GM19467 (cell line): ENCODE results near the gene TFAP2E.

Experiments used
- ATAC-seq: cut with Tn5 transposase; IDR thresholded peaks from one replicate; pipeline ENCODE4 v1.9.1; 2021; ENCODE audit warnings: mild to moderate bottlenecking, moderate library complexity; ENCODE audit not compliant: unreplicated experiment

TFAP2E gene

GRCh38 chr1:35573198-35574124, at the start of gene TFAP2E:
Gene TFAP2E (plus strand): TSS chr1:35573314. CDS start chr1:35573578, 264 bp downstream.
- no peak for ATAC-seq

- no peak for ATAC-seq
Observed at GRCh38 chr1:35524106-35524505, 49.0 kb upstream of the TFAP2E start.

GRCh38 chr1:35530168-35530567, 42.9 kb upstream of the TFAP2E start:
- ATAC-seq = no peak

GRCh38 chr1:35530946-35531345, 42.2 kb upstream of the TFAP2E start:
- no peak for ATAC-seq

DNA sequence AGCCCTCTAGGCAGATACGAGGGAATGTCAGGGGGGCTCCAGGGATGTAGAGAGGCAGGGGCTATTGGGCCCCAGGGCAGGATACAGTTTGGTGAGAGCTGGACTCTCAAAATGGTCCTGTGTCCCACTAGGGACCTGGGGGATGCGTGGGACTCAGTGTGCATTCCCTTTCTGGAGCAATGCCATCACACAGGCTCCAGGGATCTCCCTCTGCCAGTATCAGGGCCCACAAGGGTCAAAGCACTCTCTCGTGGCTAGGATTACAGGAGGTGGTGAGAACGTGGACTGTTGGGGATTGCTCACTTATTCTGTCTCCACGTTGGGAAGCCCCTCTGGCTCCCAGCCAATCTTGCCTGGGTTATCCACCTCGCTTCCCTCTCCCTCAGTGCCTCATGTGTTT, 41.7 kb upstream of the TFAP2E start:
- no peak for ATAC-seq

DNA sequence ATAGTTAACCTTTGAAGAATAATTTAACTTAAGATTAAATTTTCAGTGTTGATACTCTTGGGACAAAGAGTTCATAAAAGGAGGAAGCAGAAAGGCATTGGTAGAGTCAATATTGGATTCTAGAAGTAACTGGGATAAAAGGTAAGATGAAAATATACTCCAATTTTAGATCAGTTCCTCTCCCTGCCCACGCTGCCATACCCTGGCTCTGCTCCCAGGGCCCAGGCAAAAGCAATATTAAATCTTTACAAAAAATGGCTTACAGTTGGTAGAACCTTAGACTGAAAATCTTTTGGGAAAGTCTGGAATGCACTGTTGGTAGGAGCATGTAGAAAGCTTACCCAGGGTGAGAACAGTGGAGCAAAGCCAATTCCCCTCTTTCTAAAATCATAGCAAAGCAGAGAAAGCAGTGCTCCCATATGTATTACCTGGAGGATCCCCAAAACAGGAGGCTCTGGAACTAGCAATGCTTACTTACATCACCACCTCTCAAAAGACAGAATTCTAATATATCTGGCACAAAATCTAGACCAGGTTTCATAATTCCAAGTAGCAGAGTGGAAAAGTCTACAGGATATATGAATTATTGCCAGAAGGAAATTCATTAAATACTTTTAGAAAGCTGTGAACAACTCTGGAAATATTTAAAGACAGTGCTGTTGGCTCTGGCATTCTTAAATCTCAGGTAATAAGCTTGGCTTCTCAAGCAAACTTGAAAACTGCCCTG, 40.5 kb upstream of the TFAP2E start:
- no peak for ATAC-seq

DNA sequence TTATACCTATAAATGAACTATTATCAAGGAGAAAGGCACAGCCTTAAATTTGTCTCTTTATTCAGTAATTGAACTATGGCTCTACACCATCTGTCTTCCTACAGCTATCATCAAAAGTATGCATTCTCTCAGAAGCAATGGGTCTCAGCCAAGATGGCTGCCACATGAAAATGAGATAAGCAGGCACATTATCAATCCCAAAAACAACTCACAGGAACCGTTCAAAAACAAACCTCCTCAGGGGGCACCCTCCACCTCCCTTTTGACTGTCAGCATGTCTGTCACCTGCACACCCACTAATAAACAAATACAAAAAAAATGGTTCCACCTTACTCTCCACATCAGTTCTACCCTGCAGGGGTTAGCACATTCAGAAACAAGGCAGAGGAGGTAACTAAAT, 39.5 kb upstream of the TFAP2E start:
- no peak for ATAC-seq

- no peak for ATAC-seq
Observed at GRCh38 chr1:35535243-35535642, 37.9 kb upstream of the TFAP2E start.

GRCh38 chr1:35536556-35537162, 36.5 kb upstream of the TFAP2E start:
- no peak for ATAC-seq

DNA sequence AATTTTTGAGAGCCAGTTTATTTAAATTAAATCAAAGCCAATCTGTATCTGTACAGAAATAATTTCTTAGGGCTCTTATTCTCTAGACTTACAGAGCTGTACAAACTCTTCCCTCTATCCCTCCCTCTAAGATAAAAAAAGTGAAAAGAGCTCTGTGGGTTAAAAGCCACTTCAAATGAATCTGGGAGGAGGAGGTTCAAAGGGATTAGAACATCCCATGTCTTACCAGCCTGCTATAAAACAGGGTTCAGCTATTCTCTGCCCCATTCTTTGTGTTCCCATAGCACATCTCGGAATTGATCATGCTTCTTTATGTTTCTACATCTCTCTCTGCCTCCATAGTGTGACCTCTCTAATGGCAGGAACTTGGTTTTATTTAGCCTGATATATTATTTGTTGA, 35.3 kb upstream of the TFAP2E start:
- no peak for ATAC-seq

DNA sequence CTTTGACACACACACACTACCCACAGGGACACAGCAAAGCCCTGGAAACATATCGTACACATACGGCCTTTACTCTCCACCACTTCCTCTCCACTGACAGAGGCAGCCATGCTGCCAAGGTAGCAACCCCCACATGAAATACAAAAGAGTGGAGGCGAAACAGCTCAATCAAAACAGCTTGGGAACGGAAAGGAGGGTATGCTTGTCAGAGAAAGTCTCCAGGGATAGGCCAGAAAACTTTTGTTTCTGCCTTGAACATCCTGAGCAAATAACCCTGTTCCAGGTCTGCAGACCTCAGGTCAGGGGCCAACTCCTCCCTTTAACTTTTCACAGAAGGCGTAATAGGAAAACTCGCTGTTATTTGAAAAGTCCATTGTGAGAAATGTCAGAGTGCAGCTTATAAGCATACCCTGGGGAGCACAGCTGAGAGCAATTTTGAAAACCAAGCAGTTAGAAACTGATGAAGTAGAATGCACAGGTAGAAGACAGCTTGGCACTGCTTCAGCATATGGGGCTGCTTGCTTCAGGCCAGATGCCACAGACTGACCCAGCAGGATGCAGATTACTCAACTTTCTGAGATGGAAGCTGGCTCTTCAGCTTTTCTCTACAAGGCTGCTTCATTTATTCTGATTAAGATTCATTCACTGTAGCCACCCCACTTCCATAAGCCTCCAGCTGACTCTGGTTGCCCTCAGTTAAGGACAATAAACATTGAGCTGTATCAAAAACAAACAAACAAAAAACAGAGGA, 33.9 kb upstream of the TFAP2E start:
- no peak for ATAC-seq

- no peak for ATAC-seq
Observed at GRCh38 chr1:35539824-35540261, 33.3 kb upstream of the TFAP2E start.

GRCh38 chr1:35544976-35545375, 28.1 kb upstream of the TFAP2E start:
- no peak for ATAC-seq

GRCh38 chr1:35546614-35547013, 26.5 kb upstream of the TFAP2E start:
- ATAC-seq = no peak

GRCh38 chr1:35553851-35554250, 19.3 kb upstream of the TFAP2E start:
- ATAC-seq = no peak

DNA sequence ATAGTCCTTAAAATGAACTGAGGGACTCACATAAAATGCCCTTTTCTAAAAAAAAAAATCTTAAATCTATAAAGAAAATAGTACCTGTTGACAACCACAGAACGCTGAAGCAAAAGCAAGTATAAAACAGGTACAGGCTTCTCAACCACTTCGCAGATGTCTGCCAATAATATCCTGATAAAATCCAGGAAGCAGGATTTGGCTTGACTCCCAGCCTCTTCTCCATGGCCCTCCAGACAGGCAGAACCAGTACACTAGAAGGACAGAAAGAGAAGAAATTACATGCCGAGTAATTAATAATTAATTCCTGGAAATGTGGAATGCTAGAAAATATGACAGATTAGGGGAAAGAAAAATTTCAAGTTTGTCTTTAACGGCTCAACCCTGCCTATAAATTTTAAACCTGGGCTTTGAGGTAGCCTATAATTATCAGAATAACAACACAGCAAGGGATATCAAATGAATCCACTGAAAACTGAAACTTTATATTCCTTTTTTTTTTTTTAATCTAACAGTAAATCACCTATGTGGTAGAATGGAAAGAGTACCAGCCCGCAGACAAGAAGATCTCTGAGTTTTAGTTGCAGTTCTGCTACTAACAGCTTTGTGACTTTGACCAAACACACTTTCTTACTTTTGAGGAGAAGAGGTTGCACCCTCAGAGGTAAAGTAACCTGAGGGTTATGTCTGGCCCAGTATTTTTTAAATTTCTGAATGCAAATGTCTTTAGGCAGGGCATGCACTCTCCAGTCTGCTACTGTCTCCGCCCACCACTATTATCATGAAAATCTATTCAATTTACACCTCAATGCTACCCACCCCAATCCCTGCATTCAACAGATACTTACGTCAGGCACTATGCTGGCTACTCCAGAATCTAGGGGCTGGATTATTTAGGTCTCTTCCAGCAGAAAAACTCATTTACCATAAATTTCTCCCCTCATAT, 18.6 kb upstream of the TFAP2E start:
- no peak for ATAC-seq

GRCh38 chr1:35555212-35555584, 17.9 kb upstream of the TFAP2E start:
- no peak for ATAC-seq

DNA sequence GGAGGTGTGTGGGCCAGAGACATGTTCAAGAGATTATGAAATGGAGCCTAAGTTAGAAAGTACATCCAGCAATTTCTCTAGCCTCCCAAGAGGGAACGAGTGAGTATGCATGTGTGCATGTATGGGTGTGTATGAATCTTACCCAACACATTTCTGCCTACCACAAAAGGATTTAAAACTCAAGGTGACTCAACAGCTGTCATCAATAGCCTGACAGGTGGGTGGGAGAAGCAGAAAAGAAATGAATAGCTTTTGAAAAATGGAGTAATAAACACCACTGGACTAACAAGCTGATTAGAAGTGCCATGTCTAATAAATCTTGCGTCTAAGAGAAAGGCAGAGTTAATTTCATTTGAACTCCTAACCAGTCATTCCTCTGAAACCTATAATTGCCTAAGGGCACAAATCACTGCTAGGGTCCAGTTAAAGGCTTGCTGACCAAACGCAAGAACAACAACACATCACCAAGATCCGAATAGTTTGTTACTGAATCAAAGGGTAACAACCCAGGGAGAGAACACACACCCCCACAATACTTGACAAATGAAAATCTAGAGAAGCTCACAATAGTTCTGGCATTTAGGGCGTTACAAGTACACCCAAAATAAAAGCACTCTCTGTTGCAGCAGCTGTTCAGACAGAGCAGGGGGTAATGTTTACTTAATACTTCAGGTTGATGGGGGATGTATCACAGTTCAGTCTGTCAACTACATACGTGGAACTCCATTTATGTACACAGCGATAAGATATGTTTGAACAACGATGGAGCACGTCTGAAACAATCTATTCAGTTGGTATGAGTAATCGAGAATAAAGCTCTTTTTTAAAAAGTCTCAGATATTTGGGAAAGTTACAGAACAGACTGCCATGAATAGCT, 17.3 kb upstream of the TFAP2E start:
- no peak for ATAC-seq
